ENCODE data around the gene SLC16A3. TPM values are rescaled to one million over a fixed set of nuclear protein-coding genes. Genes with fewer than 3 reads are reported as not detected.

Gene SLC16A3
- polyA plus RNA-seq, 1 of the 3 experiments (the other 2 are of a cell fraction), result 70.7 TPM

DNA sequence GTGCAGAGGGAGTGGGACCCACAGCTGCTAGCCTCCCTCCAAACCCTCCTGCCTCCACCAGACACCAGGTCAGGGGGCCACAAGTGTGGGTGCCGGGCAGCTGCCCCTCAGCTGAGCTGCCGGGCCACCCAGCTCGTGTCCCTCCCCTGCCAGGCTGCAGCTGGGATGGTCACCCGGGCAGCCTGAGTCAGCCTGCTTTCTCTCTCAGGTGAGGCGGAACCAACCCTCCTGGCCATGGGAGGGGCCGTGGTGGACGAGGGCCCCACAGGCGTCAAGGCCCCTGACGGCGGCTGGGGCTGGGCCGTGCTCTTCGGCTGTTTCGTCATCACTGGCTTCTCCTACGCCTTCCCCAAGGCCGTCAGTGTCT, 6.9 kb downstream of the SLC16A3 start:
- Histone ChIP-seq H3K36me3 (replicated peaks in 1 of 2; ENCODE audit: control insufficient read depth in 1 of 2, insufficient read depth in 2 of 2, low read length in 1 of 2) (peaks cover 17 to 42% of the 10 kb centered on the region in 2 experiments), H4K20me1 (ENCODE audit: insufficient read depth) (peaks cover 64% of the 10 kb centered on the region), H3K9me3 (no peaks in the 10 kb centered on the region), H3F3A (replicated peaks; ENCODE audit: insufficient read depth) (peaks cover 16% of the 10 kb centered on the region), H3K4me2 (no peak overlapping the region), H3K27ac (ENCODE audit: low read depth in 2 of 2, low read length in 1 of 2) (no peak overlapping the region; a peak in 1 of 4 replicates), H3K79me2 (ENCODE audit: insufficient read depth) (peaks cover 80% of the 10 kb centered on the region), H2AFZ (ENCODE audit: low read depth) (no peak overlapping the region), H3K9ac (no peak overlapping the region), H3K4me1 (ENCODE audit: control insufficient read depth in 1 of 2, insufficient read depth in 2 of 2, low read depth in 1 of 2, low read length in 1 of 2) (peaks cover 15 to 27% of the 10 kb centered on the region in 2 experiments; a peak in 3 of 4 replicates), H3K9me2 (no peaks in the 10 kb centered on the region), H3K27me3 (ENCODE audit: insufficient read depth) (no peaks in the 10 kb centered on the region), H3K4me3 (ENCODE audit: low read depth in 2 of 2, low read length in 1 of 2) (no peak overlapping the region)
- TF ChIP-seq MEF2A (IDR thresholded peaks at IDR 0.05; ENCODE audit: borderline replicate concordance, low read depth) (no peak), EZH2phosphoT487 (IDR thresholded peaks at IDR 0.05; ENCODE audit: borderline replicate concordance, low read depth) (no peak), FOXJ3 (CRISPR knock-in tag; IDR thresholded peaks at IDR 0.05) (no peak), JUND (IDR thresholded peaks at IDR 0.05) (no peak), CTCF (IDR thresholded peaks at IDR 0.05) (no peak), GABPA (IDR thresholded peaks at IDR 0.05; ENCODE audit: low read depth) (no peak), CHD2 (IDR thresholded peaks at IDR 0.05; ENCODE audit: low read length, partially characterized antibody) (no peak), TEAD4 (IDR thresholded peaks at IDR 0.05; ENCODE audit: borderline replicate concordance, insufficient read depth) (no peak), USF1 (IDR thresholded peaks at IDR 0.05; ENCODE audit: borderline replicate concordance, low read depth) (no peak), RXRA (IDR thresholded peaks at IDR 0.05; ENCODE audit: borderline replicate concordance, low read depth) (no peak), POLR2AphosphoS5 (IDR thresholded peaks at IDR 0.05; ENCODE audit: low read depth, low read length) (no peak), SIN3A (IDR thresholded peaks at IDR 0.05; ENCODE audit: borderline replicate concordance, low read depth, low read length) (no peak), FOSL2 (IDR thresholded peaks at IDR 0.05; ENCODE audit: borderline replicate concordance, low read depth) (no peak), YY1 (IDR thresholded peaks at IDR 0.05; ENCODE audit: low read depth) (no peak), TCF12 (IDR thresholded peaks at IDR 0.05) (no peak), EP300 (IDR thresholded peaks at IDR 0.05; ENCODE audit: borderline replicate concordance in 1 of 2, low read depth in 1 of 2, low read length in 1 of 2) (no peak), RAD21 (IDR thresholded peaks at IDR 0.05; ENCODE audit: low read length) (no peak), TAF1 (IDR thresholded peaks at IDR 0.05; ENCODE audit: borderline replicate concordance, low read depth, low read length) (no peak)
- TF ChIP-seq, protein P1, sequence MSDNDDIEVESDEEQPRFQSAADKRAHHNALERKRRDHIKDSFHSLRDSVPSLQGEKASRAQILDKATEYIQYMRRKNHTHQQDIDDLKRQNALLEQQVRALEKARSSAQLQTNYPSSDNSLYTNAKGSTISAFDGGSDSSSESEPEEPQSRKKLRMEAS (IDR thresholded peaks at IDR 0.05; ENCODE audit: low read depth), result no peak
- TF ChIP-seq, protein P2, sequence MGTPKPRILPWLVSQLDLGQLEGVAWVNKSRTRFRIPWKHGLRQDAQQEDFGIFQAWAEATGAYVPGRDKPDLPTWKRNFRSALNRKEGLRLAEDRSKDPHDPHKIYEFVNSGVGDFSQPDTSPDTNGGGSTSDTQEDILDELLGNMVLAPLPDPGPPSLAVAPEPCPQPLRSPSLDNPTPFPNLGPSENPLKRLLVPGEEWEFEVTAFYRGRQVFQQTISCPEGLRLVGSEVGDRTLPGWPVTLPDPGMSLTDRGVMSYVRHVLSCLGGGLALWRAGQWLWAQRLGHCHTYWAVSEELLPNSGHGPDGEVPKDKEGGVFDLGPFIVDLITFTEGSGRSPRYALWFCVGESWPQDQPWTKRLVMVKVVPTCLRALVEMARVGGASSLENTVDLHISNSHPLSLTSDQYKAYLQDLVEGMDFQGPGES (IDR thresholded peaks at IDR 0.05; ENCODE audit: low read depth, low read length), result no peak
- no peak for DNase-seq
- WGBS (ENCODE audit: low lambda C conversion rate), result 66% methylated on average over 8 of the region's 15 CpGs
- ChIA-PET CTCF (interaction anchor here (0.6 to 10.9 kb wide), 47 partner anchors 9 to 522 kb away, joined by 3 to 153 read pairs (median 5); partner anchors contain the start of genes CD7, CSNK1D, HEXD and OGFOD3), POLR2A (interaction anchor here (1.0 to 1.9 kb wide), 3 partner anchors 14 to 57 kb away, joined by 3 to 5 read pairs (median 5); no protein-coding TSS in a partner anchor)

Data from SK-N-SH (cell line).